GM18502 (cell line): ENCODE measurements around the gene MLLT6.

Experiments
- ATAC-seq: cut with Tn5 transposase; IDR thresholded peaks from one replicate; pipeline ENCODE4 v1.9.1; 2021; ENCODE audit warnings: mild to moderate bottlenecking; ENCODE audit not compliant: unreplicated experiment, poor library complexity

The MLLT6 gene

GRCh38 chr17:38704606-38705522 is at the start of gene MLLT6:
MLLT6 (plus strand) TSS chr17:38705273; CDS start chr17:38705633, 360 bp downstream.
- no peak for ATAC-seq

GRCh38 chr17:38656959-38657823 is 47.9 kb upstream of the MLLT6 start:
- ATAC-seq = no peak

GRCh38 chr17:38657824-38658740 is 47.0 kb upstream of the MLLT6 start:
- no peak for ATAC-seq

GRCh38 chr17:38658741-38659345 is 46.2 kb upstream of the MLLT6 start:
- no peak for ATAC-seq

GRCh38 chr17:38659415-38659814 is 45.7 kb upstream of the MLLT6 start:
- ATAC-seq = no peak

- no peak for ATAC-seq
These were observed 44.7 kb upstream of the MLLT6 start for GRCh38 chr17:38660097-38661025.

- no peak for ATAC-seq
These were observed 41.8 kb upstream of the MLLT6 start for GRCh38 chr17:38663125-38663751.

- no peak for ATAC-seq
These were observed 41.0 kb upstream of the MLLT6 start for GRCh38 chr17:38663964-38664644.

GRCh38 chr17:38667099-38667786 is 37.8 kb upstream of the MLLT6 start:
- ATAC-seq = no peak

GRCh38 chr17:38667787-38668122 is 37.3 kb upstream of the MLLT6 start:
- no peak for ATAC-seq

GRCh38 chr17:38669520-38669919 is 35.6 kb upstream of the MLLT6 start:
- ATAC-seq = no peak

GRCh38 chr17:38671939-38672720 is 32.9 kb upstream of the MLLT6 start:
- no peak for ATAC-seq

GRCh38 chr17:38672788-38673706 is 32.0 kb upstream of the MLLT6 start:
- ATAC-seq = no peak

- peak; percentile 10 for ATAC-seq
These were observed 31.4 kb upstream of the MLLT6 start for GRCh38 chr17:38673707-38674013.

GRCh38 chr17:38674014-38674748 is 30.9 kb upstream of the MLLT6 start:
- peak; percentile 17 for ATAC-seq
